ENCODE results near the gene MMP14. TPM values are rescaled to one million over a fixed set of nuclear protein-coding genes. Genes with fewer than 3 reads are reported as not detected.

MMP14 gene
- total RNA-seq, 1 experiment from 2014 or later = 17.8 TPM

DNA sequence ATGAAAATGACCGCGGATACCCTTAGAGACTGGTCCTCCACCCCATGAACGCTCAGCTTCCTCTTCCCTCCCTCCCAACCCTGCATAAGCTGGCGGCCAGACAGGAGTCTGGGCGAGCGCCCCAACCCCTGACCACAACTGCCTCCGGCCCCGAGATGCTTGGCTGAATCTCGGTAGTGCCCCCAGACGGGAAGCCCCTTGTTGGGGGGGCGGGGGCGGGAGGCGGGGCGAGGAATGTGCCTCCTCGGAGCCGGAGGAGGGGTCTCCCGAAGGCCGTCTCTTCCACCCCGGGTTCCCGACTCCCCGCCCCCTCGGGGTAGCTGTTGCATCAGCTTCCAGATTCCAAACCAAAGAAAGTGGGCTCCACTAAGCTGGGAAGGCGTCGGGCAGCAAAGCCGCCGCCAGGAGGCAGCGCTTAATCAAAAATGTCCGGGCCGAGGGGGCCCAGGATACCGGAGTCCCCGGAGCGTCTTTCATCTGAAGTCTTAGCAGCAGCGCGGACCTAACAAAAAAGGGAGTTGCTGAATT lies 13.8 kb upstream of the MMP14 start:
- Histone ChIP-seq H3K27ac (ENCODE audit: low read depth, low read length) (no peak overlapping the region), H3K9ac (ENCODE audit: low read length) (peak overlapping the region; percentile 22), H3K4me2 (ENCODE audit: low read length) (peak overlapping the region; percentile 68), H3K27me3 (ENCODE audit: insufficient read depth, low read length) (no peaks in the 10 kb centered on the region), H3K4me1 (ENCODE audit: control insufficient read depth in 1 of 2, insufficient read depth in 2 of 2, low read length in 2 of 2) (peaks cover 7 to 35% of the 10 kb centered on the region in 2 experiments), H3K9me3 (ENCODE audit: control insufficient read depth in 1 of 2, insufficient read depth in 1 of 2, low read depth in 1 of 2, low read length in 2 of 2) (no peaks in the 10 kb centered on the region), H3K36me3 (ENCODE audit: control insufficient read depth in 1 of 2, insufficient read depth in 2 of 2, low read length in 2 of 2) (no peaks in the 10 kb centered on the region), H4K20me1 (ENCODE audit: insufficient read depth) (no peaks in the 10 kb centered on the region), H3K79me2 (ENCODE audit: insufficient read depth, low read length) (no peaks in the 10 kb centered on the region), H3K4me3 (replicated peaks in 1 of 2; ENCODE audit: low read depth in 1 of 2, low read length in 2 of 2) (peak overlapping the region; percentile 29 to 43), H2AFZ (ENCODE audit: low read depth, low read length, poor library complexity, severe bottlenecking) (peak overlapping the region; percentile 99), H3K9me2 (ENCODE audit: insufficient read depth) (no peaks in the 10 kb centered on the region)
- BruUV-seq (replicated peaks) = no TSS peak
- POLR2A ChIA-PET = interaction anchor here (0.8 to 1.9 kb wide), 3 partner anchors 9 to 263 kb away, joined by 3 to 6 read pairs (median 4); partner anchors contain the start of gene OXA1L
- intact Hi-C loops (cut with micrococcal nuclease) = loop anchor here (1.0 to 2.0 kb wide), 4 partner anchors 31 to 266 kb away; partner anchors contain the start of gene AJUBA
- RAD21 ChIA-PET (ENCODE audit: low non-redundant PET in 1 of 2, low total read pairs in 2 of 2, uncharacterized antibody in 2 of 2, unreplicated experiment in 2 of 2) = interaction anchor here (0.6 to 1.4 kb wide), 7 partner anchors 15 to 165 kb away, joined by 3 to 8 read pairs (median 3); no protein-coding TSS in a partner anchor
- DNase-seq (ENCODE audit: low read depth, low spot score) (peak; percentile 51), ATAC-seq (peak; percentile 86)
- peak; percentile 50 for TF ChIP-seq TCF7L2 (IDR thresholded peaks at IDR 0.05; ENCODE audit: borderline replicate concordance, extremely low read depth, insufficient read depth, insufficient read length)
- TF ChIP-seq EGR1 (IDR thresholded peaks at IDR 0.05; ENCODE audit: low read depth) = no peak
- TF ChIP-seq SP1 (IDR thresholded peaks at IDR 0.05; ENCODE audit: low read depth) = no peak
- TF ChIP-seq SRF (IDR thresholded peaks at IDR 0.05; ENCODE audit: low read depth) = no peak
- TF ChIP-seq RAD21 (IDR thresholded peaks at IDR 0.05; ENCODE audit: low read depth) = peak; percentile 88
- no peak for TF ChIP-seq FOSL1 (IDR thresholded peaks at IDR 0.05; ENCODE audit: low read depth)
- TF ChIP-seq, protein P1, sequence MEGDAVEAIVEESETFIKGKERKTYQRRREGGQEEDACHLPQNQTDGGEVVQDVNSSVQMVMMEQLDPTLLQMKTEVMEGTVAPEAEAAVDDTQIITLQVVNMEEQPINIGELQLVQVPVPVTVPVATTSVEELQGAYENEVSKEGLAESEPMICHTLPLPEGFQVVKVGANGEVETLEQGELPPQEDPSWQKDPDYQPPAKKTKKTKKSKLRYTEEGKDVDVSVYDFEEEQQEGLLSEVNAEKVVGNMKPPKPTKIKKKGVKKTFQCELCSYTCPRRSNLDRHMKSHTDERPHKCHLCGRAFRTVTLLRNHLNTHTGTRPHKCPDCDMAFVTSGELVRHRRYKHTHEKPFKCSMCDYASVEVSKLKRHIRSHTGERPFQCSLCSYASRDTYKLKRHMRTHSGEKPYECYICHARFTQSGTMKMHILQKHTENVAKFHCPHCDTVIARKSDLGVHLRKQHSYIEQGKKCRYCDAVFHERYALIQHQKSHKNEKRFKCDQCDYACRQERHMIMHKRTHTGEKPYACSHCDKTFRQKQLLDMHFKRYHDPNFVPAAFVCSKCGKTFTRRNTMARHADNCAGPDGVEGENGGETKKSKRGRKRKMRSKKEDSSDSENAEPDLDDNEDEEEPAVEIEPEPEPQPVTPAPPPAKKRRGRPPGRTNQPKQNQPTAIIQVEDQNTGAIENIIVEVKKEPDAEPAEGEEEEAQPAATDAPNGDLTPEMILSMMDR (IDR thresholded peaks at IDR 0.05 in 2 of 3, conservative IDR thresholded peaks at IDR 0.05 in 1 of 3; ENCODE audit: borderline replicate concordance in 1 of 3, insufficient read depth in 1 of 3, low read depth in 2 of 3, low read length in 2 of 3) = peak; percentile 81 to 89 (median 87)
- no peak for TF ChIP-seq EZH2phosphoT487 (IDR thresholded peaks at IDR 0.05; ENCODE audit: borderline replicate concordance)
- TF ChIP-seq EZH2 (IDR thresholded peaks at IDR 0.05) = no peak
- TF ChIP-seq POLR2AphosphoS5 (IDR thresholded peaks at IDR 0.05; ENCODE audit: low read depth, low read length) = no peak
- TF ChIP-seq ZNF274 (IDR thresholded peaks at IDR 0.05; ENCODE audit: low read depth, low read length) = no peak
- no peak for TF ChIP-seq SIN3A (IDR thresholded peaks at IDR 0.05; ENCODE audit: low read depth)
- TF ChIP-seq YY1 (IDR thresholded peaks at IDR 0.05; ENCODE audit: extremely low read depth, insufficient replicate concordance, low read depth, low read length) = no peak
- TF ChIP-seq, protein P2, sequence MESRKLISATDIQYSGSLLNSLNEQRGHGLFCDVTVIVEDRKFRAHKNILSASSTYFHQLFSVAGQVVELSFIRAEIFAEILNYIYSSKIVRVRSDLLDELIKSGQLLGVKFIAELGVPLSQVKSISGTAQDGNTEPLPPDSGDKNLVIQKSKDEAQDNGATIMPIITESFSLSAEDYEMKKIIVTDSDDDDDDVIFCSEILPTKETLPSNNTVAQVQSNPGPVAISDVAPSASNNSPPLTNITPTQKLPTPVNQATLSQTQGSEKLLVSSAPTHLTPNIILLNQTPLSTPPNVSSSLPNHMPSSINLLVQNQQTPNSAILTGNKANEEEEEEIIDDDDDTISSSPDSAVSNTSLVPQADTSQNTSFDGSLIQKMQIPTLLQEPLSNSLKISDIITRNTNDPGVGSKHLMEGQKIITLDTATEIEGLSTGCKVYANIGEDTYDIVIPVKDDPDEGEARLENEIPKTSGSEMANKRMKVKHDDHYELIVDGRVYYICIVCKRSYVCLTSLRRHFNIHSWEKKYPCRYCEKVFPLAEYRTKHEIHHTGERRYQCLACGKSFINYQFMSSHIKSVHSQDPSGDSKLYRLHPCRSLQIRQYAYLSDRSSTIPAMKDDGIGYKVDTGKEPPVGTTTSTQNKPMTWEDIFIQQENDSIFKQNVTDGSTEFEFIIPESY (IDR thresholded peaks at IDR 0.05; ENCODE audit: extremely low read depth, insufficient replicate concordance, low read length) = no peak
- TF ChIP-seq ZFX (IDR thresholded peaks at IDR 0.05) = no peak
- TF ChIP-seq CBX3 (IDR thresholded peaks at IDR 0.05; ENCODE audit: low read depth) = no peak
- TF ChIP-seq, protein P3, sequence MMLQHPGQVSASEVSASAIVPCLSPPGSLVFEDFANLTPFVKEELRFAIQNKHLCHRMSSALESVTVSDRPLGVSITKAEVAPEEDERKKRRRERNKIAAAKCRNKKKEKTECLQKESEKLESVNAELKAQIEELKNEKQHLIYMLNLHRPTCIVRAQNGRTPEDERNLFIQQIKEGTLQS (IDR thresholded peaks at IDR 0.05) = no peak
- TF ChIP-seq, protein P4, sequence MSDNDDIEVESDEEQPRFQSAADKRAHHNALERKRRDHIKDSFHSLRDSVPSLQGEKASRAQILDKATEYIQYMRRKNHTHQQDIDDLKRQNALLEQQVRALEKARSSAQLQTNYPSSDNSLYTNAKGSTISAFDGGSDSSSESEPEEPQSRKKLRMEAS (IDR thresholded peaks at IDR 0.05) = no peak
- no peak for TF ChIP-seq ELF1 (IDR thresholded peaks at IDR 0.05; ENCODE audit: borderline replicate concordance, low read depth)
- no peak for TF ChIP-seq JUND (IDR thresholded peaks at IDR 0.05)
- CTCF ChIA-PET = interaction anchor here (0.6 to 2.7 kb wide), 19 partner anchors 8 to 537 kb away, joined by 3 to 38 read pairs (median 4); partner anchors contain the start of genes AJUBA, DAD1, LRP10 and OXA1L
